H1 (cell line): ENCODE data around the gene BMP4. TPM values are rescaled to one million over a fixed set of nuclear protein-coding genes. Genes with fewer than 3 reads are reported as not detected.

Source experiments
- CTCF ChIA-PET: fragments of 300-600 bp; sonication (Branson Sonifier 250); formaldehyde crosslinking; loops from one replicate; lab custom pipeline; 2021; ENCODE audit not compliant: partially characterized antibody; lab: Charles Lee
- POLR2A ChIA-PET: fragments of 300-600 bp; sonication (Branson Sonifier 250); formaldehyde crosslinking; loops from one replicate; lab custom pipeline; 2021; ENCODE audit warnings: inconsistent platforms; ENCODE audit not compliant: partially characterized antibody; lab: Charles Lee
- DNase-seq, 2 experiments: peaks; one replicate each; pipeline versions ENCODE4 v3.0.0 to v3.0.0-alpha.2; 2010 to 2022; ENCODE audit warnings: low spot score in 2 of 2, low read depth in 1 of 2, mixed read lengths in 1 of 2
- FAIRE-seq: peaks from 2 replicates; lab custom pipeline; 2011; peaks lifted over from hg19 to GRCh38; lab: Jason Lieb, UNC
- H2AFZ ChIP-seq: 2 replicates; pipeline ENCODE4 v1.8.1; 2012; ENCODE audit warnings: low read length, inconsistent platforms
- H2AK5ac ChIP-seq: 2 replicates; pipeline ENCODE4 v1.6.1; 2013; ENCODE audit warnings: low read depth, low read length
- H2BK120ac ChIP-seq: replicated peaks from 2 replicates; pipeline ENCODE3; 2013; ENCODE audit warnings: low read depth, low read length, inconsistent platforms
- H2BK12ac ChIP-seq: 2 replicates; pipeline ENCODE4 v1.6.1; 2013; ENCODE audit warnings: low read depth, low read length
- H2BK15ac ChIP-seq: 2 replicates; pipeline ENCODE4 v1.6.1; 2013; ENCODE audit warnings: low read length
- H2BK20ac ChIP-seq: 2 replicates; pipeline ENCODE4 v1.6.1; 2013; ENCODE audit warnings: low read length
- H2BK5ac ChIP-seq: 2 replicates; pipeline ENCODE4 v1.6.1; 2013; ENCODE audit warnings: low read depth, low read length
- H3K14ac ChIP-seq: 2 replicates; pipeline ENCODE4 v1.6.1; 2013; ENCODE audit warnings: inconsistent platforms; ENCODE audit not compliant: insufficient read length
- H3K18ac ChIP-seq: 2 replicates; pipeline ENCODE4 v1.6.1; 2013; ENCODE audit warnings: low read length; ENCODE audit errors: extremely low read depth
- H3K23ac ChIP-seq: 2 replicates; pipeline ENCODE4 v1.6.1; 2013; ENCODE audit warnings: inconsistent platforms; ENCODE audit not compliant: insufficient read length
- H3K23me2 ChIP-seq: 2 replicates; pipeline ENCODE4 v1.6.1; 2013; ENCODE audit warnings: low read depth, low read length
- H3K27ac ChIP-seq: 2 replicates; pipeline ENCODE4 v1.6.1; 2011; ENCODE audit warnings: low read depth, low read length, inconsistent platforms
- H3K27me3 ChIP-seq, 4 experiments: replicated peaks in 1 of 4; 1 replicate in 1 of 4; 2 replicates in 3 of 4; pipeline versions ENCODE4 v1.6.1 to v1.8.1; 2011 to 2013; ENCODE audit warnings: low read length in 3 of 4, mild to moderate bottlenecking in 3 of 4, inconsistent platforms in 2 of 4, mixed read lengths in 2 of 4, moderate library complexity in 1 of 4; ENCODE audit not compliant: control insufficient read depth in 3 of 4, insufficient read depth in 3 of 4; ENCODE audit errors: extremely low read depth in 1 of 4
- H3K36me3 ChIP-seq, 4 experiments: 2 replicates each; pipeline versions ENCODE4 v1.6.1 to v1.8.1; 2011 to 2013; ENCODE audit warnings: mild to moderate bottlenecking in 4 of 4, low read length in 3 of 4, moderate library complexity in 2 of 4, control low read depth in 1 of 4, inconsistent platforms in 1 of 4; ENCODE audit not compliant: insufficient read depth in 4 of 4, control insufficient read depth in 2 of 4
- H3K4ac ChIP-seq: replicated peaks from 2 replicates; pipeline ENCODE3; 2013; ENCODE audit warnings: low read length, low read depth, mixed read lengths, inconsistent platforms; ENCODE audit not compliant: insufficient read length
- H3K4me1 ChIP-seq, 4 experiments: replicated peaks in 1 of 4; 1 replicate in 1 of 4; 2 replicates in 3 of 4; pipeline versions ENCODE4 v1.6.1 to v1.8.1; 2011 to 2013; ENCODE audit warnings: low read length in 3 of 4, inconsistent platforms in 2 of 4, mixed read lengths in 1 of 4; ENCODE audit not compliant: insufficient read depth in 4 of 4, control insufficient read depth in 3 of 4
- H3K4me2 ChIP-seq, 2 experiments: 2 replicates each; pipeline versions ENCODE4 v1.6.1 to v1.8.1; 2011 to 2013; ENCODE audit warnings: low read depth in 2 of 2, low read length in 2 of 2, control low read depth in 1 of 2, inconsistent platforms in 1 of 2, mild to moderate bottlenecking in 1 of 2; ENCODE audit not compliant: insufficient read depth in 1 of 2
- H3K4me3 ChIP-seq, 4 experiments: fragments of 200-600, 300-600 bp in 1 of 4; sonication (generic), shearing (Covaris generic), sonication (Bioruptor Twin) in 1 of 4; 2 replicates each; pipeline versions ENCODE4 v1.5.1 to v1.8.1; 2011 to 2016; ENCODE audit warnings: low read length in 4 of 4, low read depth in 3 of 4, control low read depth in 2 of 4, inconsistent platforms in 2 of 4, mild to moderate bottlenecking in 2 of 4, mixed read lengths in 1 of 4, moderate library complexity in 1 of 4; ENCODE audit not compliant: insufficient read depth in 2 of 4; ENCODE audit errors: extremely low read depth in 1 of 4
- H3K56ac ChIP-seq: replicated peaks from 2 replicates; pipeline ENCODE3; 2013; ENCODE audit warnings: low read depth, mild to moderate bottlenecking, mixed read lengths, low read length, inconsistent platforms; ENCODE audit not compliant: insufficient read length
- H3K79me1 ChIP-seq: 2 replicates; pipeline ENCODE4 v1.6.1; 2013; ENCODE audit warnings: low read depth, low read length, control low read depth
- H3K79me2 ChIP-seq, 2 experiments: 2 replicates each; pipeline versions ENCODE4 v1.6.1 to v1.8.1; 2012 to 2013; ENCODE audit warnings: low read length in 2 of 2, mild to moderate bottlenecking in 2 of 2, inconsistent platforms in 1 of 2; ENCODE audit not compliant: insufficient read depth in 2 of 2, control insufficient read depth in 1 of 2
- H3K9ac ChIP-seq, 4 experiments: replicated peaks in 1 of 4; 1 replicate in 1 of 4; 2 replicates in 3 of 4; pipeline versions ENCODE4 v1.6.1 to v1.8.1; 2011 to 2013; ENCODE audit warnings: low read depth in 3 of 4, low read length in 3 of 4, control low read depth in 2 of 4, mild to moderate bottlenecking in 2 of 4, moderate library complexity in 2 of 4, inconsistent platforms in 1 of 4; ENCODE audit errors: extremely low read depth in 1 of 4
- H3K9me3 ChIP-seq, 2 experiments: 2 replicates each; pipeline versions ENCODE4 v1.6.1 to v1.8.1; 2012 to 2013; ENCODE audit warnings: mild to moderate bottlenecking in 2 of 2, moderate library complexity in 2 of 2, control low read depth in 1 of 2, inconsistent platforms in 1 of 2, low read depth in 1 of 2, low read length in 1 of 2, mixed read lengths in 1 of 2; ENCODE audit not compliant: insufficient read depth in 2 of 2
- H4K20me1 ChIP-seq, 2 experiments: replicated peaks in 1 of 2; 2 replicates each; pipeline versions ENCODE3 to v1.8.1; 2011 to 2013; ENCODE audit warnings: inconsistent platforms in 2 of 2, low read length in 2 of 2, mild to moderate bottlenecking in 1 of 2; ENCODE audit not compliant: insufficient read depth in 2 of 2, control insufficient read depth in 1 of 2
- H4K5ac ChIP-seq: 2 replicates; pipeline ENCODE4 v1.6.1; 2013; ENCODE audit warnings: low read length, low read depth, mixed read lengths, inconsistent platforms; ENCODE audit not compliant: insufficient read length
- H4K8ac ChIP-seq: 2 replicates; pipeline ENCODE4 v1.8.0; 2013; ENCODE audit warnings: mild to moderate bottlenecking, moderate library complexity, low read length, inconsistent platforms; ENCODE audit not compliant: insufficient read depth; ENCODE audit errors: extremely low read depth
- H4K91ac ChIP-seq: replicated peaks from 2 replicates; pipeline ENCODE3; 2013; ENCODE audit warnings: low read length, mixed read lengths, inconsistent platforms; ENCODE audit not compliant: insufficient read length
- EGR1 ChIP-seq: IDR thresholded peaks from 2 replicates; pipeline ENCODE4 v1.6.1; 2011; ENCODE audit warnings: low read depth, low read length, borderline replicate concordance
- NANOG ChIP-seq: IDR thresholded peaks from 2 replicates; pipeline ENCODE4 v1.6.1; 2011; ENCODE audit warnings: low read length, low read depth, mild to moderate bottlenecking, inconsistent platforms; ENCODE audit not compliant: insufficient read depth, poor library complexity, severe bottlenecking
- RAD21 ChIP-seq, 2 experiments: IDR thresholded peaks in 1 of 2; conservative IDR thresholded peaks in 1 of 2; 2 replicates each; pipeline ENCODE4 v1.6.1; 2011; ENCODE audit warnings: low read depth in 2 of 2, low read length in 2 of 2, improper control_type of control experiment in 1 of 2, inconsistent platforms in 1 of 2, mild to moderate bottlenecking in 1 of 2, moderate library complexity in 1 of 2
- SP1 ChIP-seq: IDR thresholded peaks from 2 replicates; pipeline ENCODE4 v1.6.1; 2011; ENCODE audit warnings: low read depth, low read length
- TCF12 ChIP-seq: IDR thresholded peaks from 2 replicates; pipeline ENCODE4 v1.6.1; 2011; ENCODE audit warnings: low read depth, mild to moderate bottlenecking, low read length
- YY1 ChIP-seq: IDR thresholded peaks from 2 replicates; pipeline ENCODE4 v1.6.1; 2011; ENCODE audit warnings: low read depth, mild to moderate bottlenecking, low read length
- WGBS, 2 experiments: shearing (Covaris generic) in 1 of 2; methylation state at CpG; one replicate each; pipeline versions ENCODE4 v1.1.6 to v1.1.7; 2013 to 2015; ENCODE audit warnings: low lambda C conversion rate in 2 of 2, mixed read lengths in 2 of 2, inconsistent platforms in 1 of 2, low coverage in 1 of 2, missing lambda C conversion rate in 1 of 2; ENCODE audit not compliant: insufficient replicate concordance in 2 of 2, insufficient coverage in 1 of 2, insufficient read length in 1 of 2; ENCODE audit errors: extremely low coverage in 1 of 2, missing lambda C conversion rate in 1 of 2; 5-methylcytosine and 5-hydroxymethylcytosine counted together
- polyA plus RNA-seq, 7 experiments: library from polyadenylated mRNA; depleted of rRNA in 3 of 7; stranded (reverse) in 5 of 7; unstranded in 2 of 7; fragments of >200 nt in 5 of 7; fragments of 200-250 nt in 2 of 7; gene quantifications; 1 replicate in 5 of 7; 2 replicates in 1 of 7; 4 replicates in 1 of 7; pipeline versions ENCODE4 v1.2.1 to v1.2.3, GENCODE V29; 2011 to 2013; ENCODE audit warnings: missing spikeins in 2 of 7, mixed read lengths in 2 of 7
- total RNA-seq: library from RNA; stranded (reverse); fragmentation: NEBNext Ultra II Directional; extraction: Animal tissue kit (Norgen Biotek cat#: 25700); gene quantifications from 2 replicates; pipeline ENCODE4 v1.2.1, GENCODE V29; 2021

BMP4 gene
- total and polyA plus RNA-seq, 2 of the 8 experiments (the other 6 are each of a cell fraction or from before 2014, with no cell fraction given), result 2.3 to 5.4 TPM

- H2BK12ac ChIP-seq, result no peak overlapping the region
- H3K79me2 ChIP-seq, result no peaks in the 10 kb centered on the region
- ChIA-PET CTCF (no interaction called here), POLR2A (no interaction called here)
- H3K14ac ChIP-seq, result no peak overlapping the region
- H4K5ac ChIP-seq, result no peak overlapping the region
- no peak for DNase-seq
- 73% methylated on average over 5 of the region's 5 CpGs; no CpG with 5 or more reads in 1 of the 2 experiments for WGBS, 2 experiments
- H2BK120ac ChIP-seq, result no peak overlapping the region
- no peaks in the 10 kb centered on the region for H3K23me2 ChIP-seq
- H4K91ac ChIP-seq, result no peak overlapping the region
- H3K23ac ChIP-seq, result no peak overlapping the region
- no peak overlapping the region for H2BK5ac ChIP-seq
- no peak overlapping the region for H4K8ac ChIP-seq
- no peak overlapping the region for H3K4me2 ChIP-seq
- no peaks in the 10 kb centered on the region for H3K36me3 ChIP-seq
- no peak overlapping the region for H3K56ac ChIP-seq
- H2BK20ac ChIP-seq, result no peak overlapping the region
- H3K79me1 ChIP-seq, result no peaks in the 10 kb centered on the region
- H3K9me3 ChIP-seq, result no peaks in the 10 kb centered on the region
- no peak overlapping the region for H3K4ac ChIP-seq
- H3K9ac ChIP-seq, result no peak overlapping the region
- H3K27me3 ChIP-seq, result no peaks in the 10 kb centered on the region
- H3K4me3 ChIP-seq, result no peak overlapping the region
- H2AFZ ChIP-seq, result no peak overlapping the region
- no peaks in the 10 kb centered on the region for H4K20me1 ChIP-seq
- no peak overlapping the region for H2AK5ac ChIP-seq
- no peak overlapping the region for H2BK15ac ChIP-seq
- no peak overlapping the region for H3K27ac ChIP-seq
- TF ChIP-seq NANOG (no peak), TCF12 (no peak), EGR1 (no peak), RAD21 (IDR thresholded peaks at IDR 0.05 in 1 of 2, conservative IDR thresholded peaks at IDR 0.05 in 1 of 2; ENCODE audit: low read depth in 2 of 2, low read length in 2 of 2) (no peak), YY1 (no peak), SP1 (no peak)
- no peak overlapping the region for H3K18ac ChIP-seq
- peaks cover 0 to 3% (median 1%) of the 10 kb centered on the region in 4 experiments; a peak in 1 of 7 replicates for H3K4me1 ChIP-seq
- no peak for FAIRE-seq
These were observed 42.5 kb upstream of the BMP4 start for GRCh38 chr14:53999061-53999488.
